ENCODE measurements around the gene SIRT4. TPM values are rescaled to one million over a fixed set of nuclear protein-coding genes. Genes with fewer than 3 reads are reported as not detected.

SIRT4 gene
- total and polyA plus RNA-seq, 2 of the 13 experiments (the other 11 are each of a cell fraction or from before 2014, with no cell fraction given), result 3.4 to 5.8 TPM

- TF ChIP-seq ZHX2 (IDR thresholded peaks at IDR 0.05; ENCODE audit: low read depth) (peak; percentile 68), ZHX2 (CRISPR knock-in tag; IDR thresholded peaks at IDR 0.05; ENCODE audit: borderline replicate concordance) (no peak)
Measured at GRCh38 chr12:120317224-120318105, 15.3 kb downstream of the SIRT4 start (continued).

- CTCF ChIA-PET (ENCODE audit: low intra/inter-chr PET ratio, low total read pairs), result no interaction called here
- 4% methylated on average over 13 of the region's 13 CpGs for WGBS (ENCODE audit: low lambda C conversion rate)
- TF ChIP-seq ZNF12 (CRISPR knock-in tag; IDR thresholded peaks at IDR 0.05), result no peak
- no peak for TF ChIP-seq ARHGAP35 (CRISPR knock-in tag; IDR thresholded peaks at IDR 0.05; ENCODE audit: borderline replicate concordance)
- no peak for TF ChIP-seq DBP (CRISPR knock-in tag; IDR thresholded peaks at IDR 0.05; ENCODE audit: not compliant biosample characterization)
- TF ChIP-seq HBP1 (CRISPR knock-in tag; IDR thresholded peaks at IDR 0.05; ENCODE audit: low read depth), result 0 out of 2 replicates have a peak, but pooled peaks have one; percentile 21
- no peak for TF ChIP-seq GLI4 (CRISPR knock-in tag; IDR thresholded peaks at IDR 0.05; ENCODE audit: borderline replicate concordance)
- TF ChIP-seq NFYB (CRISPR knock-in tag; IDR thresholded peaks at IDR 0.05), result no peak
- no peak for TF ChIP-seq ZNF563 (CRISPR knock-in tag; IDR thresholded peaks at IDR 0.05)
Measured at GRCh38 chr12:120321382-120322202, 19.5 kb downstream of the SIRT4 start.

More at GRCh38 chr12:120321382-120322202, 19.5 kb downstream of the SIRT4 start:
- H3K4me2 ChIP-seq (ENCODE audit: low read depth, low read length), result peak overlapping the region; percentile 74
- H3K4me1 ChIP-seq (ENCODE audit: insufficient read depth, low read length), result peaks cover 52% of the 10 kb centered on the region
- H3K79me2 ChIP-seq (ENCODE audit: insufficient read depth, low read length), result peaks cover 4% of the 10 kb centered on the region
- in situ Hi-C loops (cut with HindIII; ENCODE audit: extremely low pct_ligation_motif_present, low pct_unique_long_range_greater_than_20kb), result loop anchor here (10.0 kb wide), 1 partner anchor 113 kb away; the partner anchor contains the start of gene COX6A1
- FAIRE-seq (peak; percentile 90), ATAC-seq (peak; percentile 80), DNase-seq (ENCODE audit: low spot score) (peak; percentile 92)
- H3K9me3 ChIP-seq (ENCODE audit: low read length), result no peaks in the 10 kb centered on the region
- intact Hi-C loops (cut with micrococcal nuclease; ENCODE audit: unreplicated experiment), result loop anchor here (10.0 kb wide), 1 partner anchor 113 kb away; the partner anchor contains the start of gene COX6A1
- peak overlapping the region; percentile 42 for H3K9ac ChIP-seq (ENCODE audit: insufficient read depth, low read depth, low read length)
- peak overlapping the region; percentile 1 to 47 (median 17); a peak in 5 of 6 replicates for H3K4me3 ChIP-seq (replicated peaks in 1 of 3; ENCODE audit: insufficient read depth in 1 of 3, low read depth in 2 of 3, low read length in 3 of 3)
- H4K20me1 ChIP-seq (ENCODE audit: insufficient read depth, low read length), result no peaks in the 10 kb centered on the region
- peak overlapping the region; percentile 85 for H3K27ac ChIP-seq (ENCODE audit: extremely low read length, insufficient read depth, low read length)
- no peaks in the 10 kb centered on the region; a peak in 1 of 5 replicates for H3K27me3 ChIP-seq (ENCODE audit: control insufficient read depth in 1 of 2, insufficient read depth in 2 of 2, low read length in 2 of 2)
- BruUV-seq (replicated peaks), result no TSS peak
- peak overlapping the region; percentile 30 for H2AFZ ChIP-seq (ENCODE audit: low read length)
- POLR2A ChIA-PET, result interaction anchor here (0.6 to 3.8 kb wide), 12 partner anchors 8 to 657 kb away, joined by 3 to 59 read pairs (median 6); partner anchors contain the start of genes HNF1A, POP5, RNU4-1 and RNU4-2
- H3K36me3 ChIP-seq (replicated peaks in 1 of 2; ENCODE audit: control insufficient read depth in 1 of 2, insufficient read depth in 2 of 2, low read length in 2 of 2), result no peaks in the 10 kb centered on the region

All from HepG2 (cell line).